Fibroblast of pulmonary artery (primary cell): ENCODE measurements around the gene FXYD3.

ENCODE experiments used
- DNase-seq: peaks from one replicate; pipeline ENCODE4 v3.0.0-alpha.2; 2010; ENCODE audit warnings: low read depth
- H3K4me3 ChIP-seq: replicated peaks from 2 replicates; pipeline ENCODE4 v1.5.1; 2011; ENCODE audit warnings: low read depth, mild to moderate bottlenecking, control low read depth, low read length, moderate library complexity
- TF ChIP-seq, protein P1 (sequence below): IDR thresholded peaks from 2 replicates; pipeline ENCODE4 v1.5.1; 2011; ENCODE audit warnings: mild to moderate bottlenecking, control low read depth, low read length, inconsistent platforms; ENCODE audit errors: missing control alignments

FXYD3 gene

DNA sequence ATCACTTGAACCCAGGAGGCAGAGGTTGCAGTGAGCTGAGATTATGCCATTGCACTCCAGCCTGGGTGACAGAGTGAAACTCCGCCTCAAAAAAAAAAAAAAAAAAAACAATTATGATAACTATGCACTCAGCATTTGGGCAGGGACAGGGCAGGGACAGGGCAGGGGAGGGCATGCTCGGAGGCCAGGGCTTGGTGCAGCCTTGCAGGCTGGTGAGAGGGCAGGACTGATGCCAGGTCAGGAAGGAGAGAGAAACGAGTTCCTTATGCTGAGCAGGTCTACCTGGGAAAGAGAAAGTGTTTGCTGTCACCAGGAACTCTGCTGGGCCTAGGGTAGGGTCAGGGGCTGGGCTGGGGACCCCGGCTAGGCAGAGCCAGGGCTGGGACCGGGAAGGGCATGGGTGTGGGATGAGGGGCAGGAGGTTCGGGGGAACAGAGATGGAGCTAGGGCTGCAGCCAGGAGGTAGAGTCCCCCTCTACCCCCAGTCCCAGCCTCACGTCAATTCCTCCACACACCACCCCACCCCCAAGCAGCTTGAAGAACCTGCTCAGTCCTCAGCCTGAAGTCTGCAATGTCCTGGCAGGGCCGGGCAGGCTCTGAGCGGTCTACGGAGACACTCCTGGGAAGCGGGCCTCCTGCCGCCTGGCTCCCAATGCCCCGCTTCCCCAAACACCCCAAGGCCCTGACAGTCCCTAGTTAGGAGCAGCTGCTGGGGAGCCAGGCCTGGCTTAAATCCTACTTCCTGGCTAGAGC, 2.8 kb downstream of the FXYD3 start:
- no peak overlapping the region for H3K4me3 ChIP-seq
- DNase-seq: no peak
- TF ChIP-seq, protein P1, sequence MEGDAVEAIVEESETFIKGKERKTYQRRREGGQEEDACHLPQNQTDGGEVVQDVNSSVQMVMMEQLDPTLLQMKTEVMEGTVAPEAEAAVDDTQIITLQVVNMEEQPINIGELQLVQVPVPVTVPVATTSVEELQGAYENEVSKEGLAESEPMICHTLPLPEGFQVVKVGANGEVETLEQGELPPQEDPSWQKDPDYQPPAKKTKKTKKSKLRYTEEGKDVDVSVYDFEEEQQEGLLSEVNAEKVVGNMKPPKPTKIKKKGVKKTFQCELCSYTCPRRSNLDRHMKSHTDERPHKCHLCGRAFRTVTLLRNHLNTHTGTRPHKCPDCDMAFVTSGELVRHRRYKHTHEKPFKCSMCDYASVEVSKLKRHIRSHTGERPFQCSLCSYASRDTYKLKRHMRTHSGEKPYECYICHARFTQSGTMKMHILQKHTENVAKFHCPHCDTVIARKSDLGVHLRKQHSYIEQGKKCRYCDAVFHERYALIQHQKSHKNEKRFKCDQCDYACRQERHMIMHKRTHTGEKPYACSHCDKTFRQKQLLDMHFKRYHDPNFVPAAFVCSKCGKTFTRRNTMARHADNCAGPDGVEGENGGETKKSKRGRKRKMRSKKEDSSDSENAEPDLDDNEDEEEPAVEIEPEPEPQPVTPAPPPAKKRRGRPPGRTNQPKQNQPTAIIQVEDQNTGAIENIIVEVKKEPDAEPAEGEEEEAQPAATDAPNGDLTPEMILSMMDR: no peak

DNA sequence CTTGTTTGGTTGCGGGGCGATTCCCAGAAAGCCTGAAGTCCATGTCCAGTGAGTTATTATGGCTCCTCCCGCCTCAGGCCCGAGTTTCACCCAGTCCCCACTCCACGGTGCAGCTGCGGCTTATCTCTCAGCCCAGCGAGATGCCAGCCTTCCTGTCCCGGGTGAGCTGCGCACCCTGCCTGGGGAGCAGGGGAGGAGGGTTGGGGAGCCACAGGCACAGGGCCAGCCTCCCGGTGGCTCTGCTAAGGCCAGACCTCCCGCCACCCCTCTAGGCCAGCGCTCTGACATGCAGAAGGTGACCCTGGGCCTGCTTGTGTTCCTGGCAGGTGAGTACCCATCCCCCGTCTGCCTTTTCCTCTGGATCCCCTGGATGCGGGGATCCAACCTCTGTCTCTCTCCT, 3.5 kb downstream of the FXYD3 start:
- H3K4me3 ChIP-seq: no peak overlapping the region

GRCh38 chr19:35119578-35120155, 4.0 kb downstream of the FXYD3 start:
- DNase-seq: no peak
- TF ChIP-seq, protein P1: no peak
- no peak overlapping the region for H3K4me3 ChIP-seq

More for the DNA sequence above, 3.5 kb downstream of the FXYD3 start:
- DNase-seq: no peak
- TF ChIP-seq, protein P1: no peak

DNA sequence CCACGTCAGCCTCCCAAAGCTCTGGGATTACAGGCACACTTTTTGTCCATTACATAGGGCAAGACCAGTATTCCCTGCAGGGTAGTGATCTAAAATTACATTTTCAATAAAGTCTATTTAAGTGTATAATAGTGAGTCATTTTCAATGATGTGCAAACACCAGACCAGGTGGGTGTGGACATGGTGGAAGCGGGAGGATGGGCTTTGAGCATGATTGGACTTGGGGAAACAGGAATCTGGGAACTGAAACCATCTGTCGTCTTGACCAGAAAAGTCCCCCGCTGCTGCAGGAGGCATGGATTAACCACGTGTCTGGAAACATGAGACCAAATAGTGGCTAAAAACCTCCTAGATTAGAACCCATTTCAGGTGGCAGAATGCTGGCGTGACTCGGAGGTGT, 4.9 kb downstream of the FXYD3 start:
- DNase-seq: peak; percentile 23
- H3K4me3 ChIP-seq: no peak overlapping the region
- TF ChIP-seq, protein P1: no peak

DNA sequence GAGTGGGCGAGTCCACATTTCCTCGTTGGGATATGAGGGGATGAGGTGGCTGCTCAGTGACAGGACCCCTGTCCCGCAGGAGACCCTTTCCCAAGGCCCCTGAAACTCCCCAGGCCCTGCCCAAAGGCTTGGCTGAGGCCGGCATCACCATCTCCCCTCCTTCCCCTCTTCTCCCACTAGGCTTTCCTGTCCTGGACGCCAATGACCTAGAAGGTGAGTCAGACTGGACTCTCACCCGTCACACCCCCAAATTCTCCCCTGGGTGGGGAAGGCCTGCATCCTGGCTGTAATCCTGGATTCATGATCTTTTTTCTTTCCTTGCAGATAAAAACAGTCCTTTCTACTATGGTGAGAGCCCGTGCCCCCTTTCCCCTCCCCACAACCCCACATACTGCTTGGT, 5.3 kb downstream of the FXYD3 start:
- DNase-seq: no peak
- TF ChIP-seq, protein P1: no peak
- no peak overlapping the region for H3K4me3 ChIP-seq

- TF ChIP-seq, protein P1: no peak
- DNase-seq: no peak
- no peak overlapping the region for H3K4me3 ChIP-seq
Observed at GRCh38 chr19:35122687-35123551, 7.3 kb downstream of the FXYD3 start.
